GM18519 (cell line): ENCODE data around the gene PAX1.

Source experiments
- ATAC-seq: cut with Tn5 transposase; IDR thresholded peaks from one replicate; pipeline ENCODE4 v1.9.1; 2021; ENCODE audit warnings: mild to moderate bottlenecking, moderate library complexity; ENCODE audit not compliant: unreplicated experiment, low FRiP score

Gene PAX1

GRCh38 chr20:21705575-21706260 is at the start of gene PAX1:
TSS of gene PAX1 (plus strand) at chr20:21705664. CDS start at chr20:21705713, 49 bp downstream.
- no peak for ATAC-seq

- no peak for ATAC-seq
These were observed 49.0 kb upstream of the PAX1 start for GRCh38 chr20:21656308-21657067.

GRCh38 chr20:21661488-21662055 is 43.9 kb upstream of the PAX1 start:
- ATAC-seq = no peak

GRCh38 chr20:21663465-21663864 is 42.0 kb upstream of the PAX1 start:
- ATAC-seq = no peak

GRCh38 chr20:21665687-21666446 is 39.6 kb upstream of the PAX1 start:
- ATAC-seq = no peak

- no peak for ATAC-seq
These were observed 35.3 kb upstream of the PAX1 start for GRCh38 chr20:21670126-21670525.

GRCh38 chr20:21670981-21671380 is 34.5 kb upstream of the PAX1 start:
- no peak for ATAC-seq

GRCh38 chr20:21677261-21677660 is 28.2 kb upstream of the PAX1 start:
- no peak for ATAC-seq

- ATAC-seq = no peak
These were observed 27.7 kb upstream of the PAX1 start for GRCh38 chr20:21677781-21678180.

GRCh38 chr20:21681234-21681921 is 24.1 kb upstream of the PAX1 start:
- ATAC-seq = no peak

- no peak for ATAC-seq
These were observed 23.5 kb upstream of the PAX1 start for GRCh38 chr20:21681922-21682318.

GRCh38 chr20:21682521-21682954 is 22.9 kb upstream of the PAX1 start:
- ATAC-seq = no peak

GRCh38 chr20:21684671-21685070 is 20.8 kb upstream of the PAX1 start:
- ATAC-seq = no peak

- no peak for ATAC-seq
These were observed 19.5 kb upstream of the PAX1 start for GRCh38 chr20:21685981-21686380.

GRCh38 chr20:21693322-21693721 is 12.1 kb upstream of the PAX1 start:
- ATAC-seq = no peak

- no peak for ATAC-seq
These were observed 6.8 kb upstream of the PAX1 start for GRCh38 chr20:21698494-21699215.

GRCh38 chr20:21699216-21699508 is 6.3 kb upstream of the PAX1 start:
- no peak for ATAC-seq

GRCh38 chr20:21701171-21701876 is 4.1 kb upstream of the PAX1 start:
- no peak for ATAC-seq

- ATAC-seq = no peak
These were observed 3.4 kb upstream of the PAX1 start for GRCh38 chr20:21702016-21702415.
